Stimulated activated naive B cell treated with anti-CD40 and anti-IgM and Interleukin-4, amounts not matched to agents 10 μg/mL and 1 μg/mL and 100 μg/mL, for 72 hours (primary cell): ENCODE measurements around the gene TM9SF1.
A peak's percentile ranks its signal among the peaks of the same experiment; 100 is the strongest.
"Not testable (repeated sequence)": the region's sequence is repeated elsewhere in the genome, so short reads cannot be mapped to it uniquely, and the experiment has no call there.

Experiments
- ATAC-seq, 2 donors: fragments of 150-1000 bp; cut with Tn5 transposase; replicated peaks; 2 replicates each; pipeline ENCODE4 v1.10.0; 2021; ENCODE audit warnings: moderate library complexity in 1 of 2
- DNase-seq: peaks from one replicate; pipeline ENCODE4 v3.0.0; 2021
- H3K27ac Mint-ChIP-seq: one replicate; pipeline ENCODE4 v1.8.0; 2022; ENCODE audit warnings: mild to moderate bottlenecking, mixed read lengths
- H3K27me3 Mint-ChIP-seq, 2 donors: one replicate each; pipeline ENCODE4 v1.8.0; 2022; ENCODE audit warnings: mixed read lengths in 2 of 2
- H3K36me3 Mint-ChIP-seq, 2 donors: one replicate each; pipeline ENCODE4 v1.8.0; 2022; ENCODE audit warnings: mixed read lengths in 2 of 2, mild to moderate bottlenecking in 1 of 2
- H3K4me1 Mint-ChIP-seq, 2 donors: one replicate each; pipeline ENCODE4 v1.8.0; 2022; ENCODE audit warnings: mixed read lengths in 2 of 2, mild to moderate bottlenecking in 1 of 2
- H3K4me3 Mint-ChIP-seq, 2 donors: one replicate each; pipeline ENCODE4 v1.8.0; 2022; ENCODE audit warnings: mild to moderate bottlenecking in 2 of 2, mixed read lengths in 2 of 2, moderate library complexity in 1 of 2
- H3K9me3 Mint-ChIP-seq, 2 donors: one replicate each; pipeline ENCODE4 v1.8.0; 2022; ENCODE audit warnings: mixed read lengths in 2 of 2, mild to moderate bottlenecking in 1 of 2

The TM9SF1 gene

DNA sequence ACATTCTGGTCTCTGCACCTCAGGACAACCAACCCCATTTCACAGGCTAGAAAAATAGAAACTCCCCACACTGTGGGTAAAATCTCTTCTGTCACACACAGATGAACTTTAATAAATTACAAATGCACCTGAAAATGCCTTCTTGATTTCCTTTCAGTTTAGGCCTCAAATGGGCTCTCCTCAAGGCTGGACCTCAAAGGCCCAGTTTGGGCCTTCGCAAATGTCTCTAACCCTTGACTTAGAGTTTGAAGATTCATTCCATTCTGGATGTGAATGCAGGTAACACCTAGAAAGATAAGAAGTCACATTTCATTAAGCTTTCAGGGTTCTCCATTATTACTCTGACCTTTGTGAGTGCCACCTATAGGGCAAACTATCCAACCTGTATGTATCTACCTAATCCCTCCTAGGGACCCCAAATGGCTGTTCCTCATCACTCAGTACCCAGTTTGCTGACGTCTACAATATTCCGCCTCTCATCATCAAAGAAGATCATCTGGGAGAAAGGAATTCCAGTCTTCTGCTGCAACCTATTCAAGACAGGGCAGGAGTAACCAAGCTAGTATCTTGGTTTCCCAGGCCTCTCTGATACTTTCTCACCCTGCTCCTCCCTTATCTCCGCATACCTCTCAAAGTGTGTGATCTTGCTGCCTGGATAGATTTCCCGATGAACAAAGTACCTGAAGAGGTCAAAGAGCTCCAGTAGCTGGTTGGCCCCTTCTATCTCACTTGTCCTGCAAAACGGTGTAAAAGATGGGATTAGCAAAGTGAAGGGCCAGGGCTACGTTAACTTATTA is 18.8 kb upstream of the TM9SF1 start:
- Mint-ChIP-seq H3K27ac (peak overlapping the region; percentile 98), H3K27me3 (no peaks in the 10 kb centered on the region), H3K4me3 (peak overlapping the region; percentile 91 to 92), H3K4me1 (peaks cover 37 to 72% of the 10 kb centered on the region in 2 donors), H3K36me3 (peaks cover 29 to 45% of the 10 kb centered on the region in 2 donors), H3K9me3 (no peaks in the 10 kb centered on the region)
- no peak for DNase-seq
- no peak for ATAC-seq

DNA sequence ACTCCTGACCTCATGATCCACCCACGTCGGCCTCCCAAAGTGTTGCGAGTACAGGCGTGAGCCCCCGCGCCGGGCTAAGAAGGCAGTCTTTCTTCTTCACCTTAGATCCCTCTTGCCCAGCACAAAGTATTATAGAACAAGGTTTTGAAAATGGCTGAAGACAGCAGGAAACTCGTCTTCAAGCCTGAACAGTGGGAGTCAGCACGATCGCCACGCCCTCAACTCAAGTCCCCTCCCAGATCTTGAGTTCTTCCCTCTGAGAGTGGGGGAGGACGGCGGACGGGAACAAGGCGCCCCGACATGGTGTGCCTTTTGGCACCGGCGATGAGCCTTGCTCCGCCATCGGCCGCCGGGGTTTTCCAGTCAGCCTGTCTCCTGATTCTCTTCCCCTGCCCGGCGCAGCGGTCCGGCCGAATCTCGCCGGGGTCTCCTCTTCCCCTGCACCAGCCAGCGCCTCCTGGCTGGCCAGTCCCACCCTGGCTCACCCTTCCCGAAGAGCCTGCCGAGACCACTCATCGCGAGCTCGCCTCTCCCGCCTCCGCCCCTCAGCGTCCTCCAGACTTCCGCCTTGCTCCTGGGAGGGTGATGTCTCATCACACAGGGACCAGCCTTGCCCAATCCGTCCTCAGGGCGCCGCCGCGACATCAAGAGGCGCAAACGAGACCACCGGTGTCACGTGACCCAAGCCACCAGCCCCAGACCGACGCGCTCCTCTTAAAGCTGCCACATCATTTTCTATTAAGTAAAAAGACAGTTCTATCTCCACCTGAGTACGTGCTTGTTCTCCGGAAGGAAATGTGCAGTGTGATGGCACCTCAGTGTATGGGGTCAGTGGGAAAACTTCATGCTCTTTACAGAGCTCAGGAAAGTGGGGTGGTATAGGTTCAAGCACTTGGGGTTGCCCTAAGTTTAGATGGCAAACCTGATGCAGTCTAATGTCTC is 18.0 kb upstream of the TM9SF1 start, which contains the start of gene CHMP4A:
TSS of gene CHMP4A (minus strand) at position 565 of the 942 bp plus-strand sequence. CDS start at position 516, 49 bp downstream.
- Mint-ChIP-seq H3K4me3 (peak within 1 kb of the TSS; percentile 91 to 92), H3K27ac (peak within 1 kb of the TSS; percentile 98), H3K27me3 (no peaks in the 10 kb centered on the region), H3K4me1 (peaks cover 37 to 76% of the 10 kb centered on the region in 2 donors), H3K9me3 (no peaks in the 10 kb centered on the region), H3K36me3 (peaks cover 33 to 48% of the 10 kb centered on the region in 2 donors)
- ATAC-seq (peak; percentile 83 to 85), DNase-seq (peak; percentile 96)

DNA sequence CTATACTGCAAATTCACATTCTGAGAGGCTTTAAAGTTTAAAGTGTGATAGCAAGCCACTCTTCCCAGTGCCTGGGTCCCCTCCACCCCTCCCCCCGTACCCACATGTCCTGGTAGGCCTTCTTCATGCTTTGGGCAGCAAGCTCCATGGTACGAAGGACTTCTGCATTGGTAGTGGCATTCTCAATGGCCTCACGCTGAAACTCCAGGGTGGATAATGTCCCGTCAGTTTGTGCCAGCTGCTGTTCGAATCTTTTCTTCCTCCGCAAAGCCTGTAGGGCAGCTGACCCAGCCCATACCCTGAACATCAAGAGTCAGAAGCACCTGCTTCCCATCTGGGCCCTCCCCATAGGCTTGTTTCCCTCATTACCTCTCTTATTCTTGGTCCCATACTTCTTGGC is 16.1 kb upstream of the TM9SF1 start:
- H3K4me3 Mint-ChIP-seq = peak overlapping the region; percentile 91 to 92
- H3K36me3 Mint-ChIP-seq = peaks cover 44 to 56% of the 10 kb centered on the region in 2 donors
- H3K4me1 Mint-ChIP-seq = peaks cover 46 to 89% of the 10 kb centered on the region in 2 donors

DNA sequence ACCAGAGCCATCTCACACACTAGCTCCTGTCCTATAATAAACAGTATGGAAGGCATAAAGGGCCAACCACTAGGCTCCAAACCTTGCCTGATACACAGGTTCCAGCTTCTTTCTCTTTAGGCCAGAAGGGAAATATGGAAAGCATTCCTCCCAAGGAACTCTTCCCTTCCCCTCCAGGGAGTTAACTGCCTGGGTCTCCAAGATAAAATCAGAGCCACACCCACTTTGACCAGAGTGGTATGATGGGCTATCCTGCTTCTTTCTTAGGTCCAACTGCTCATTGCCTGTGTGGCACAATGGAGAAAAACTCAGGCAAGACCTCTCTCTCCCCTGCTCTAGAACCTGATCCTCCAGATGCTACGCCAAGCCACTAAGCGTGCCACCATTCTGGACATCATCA is 12.4 kb upstream of the TM9SF1 start:
- Mint-ChIP-seq H3K4me1 (peaks cover 35 to 74% of the 10 kb centered on the region in 2 donors), H3K27me3 (no peaks in the 10 kb centered on the region), H3K27ac (peak overlapping the region; percentile 88), H3K36me3 (peaks cover 61 to 74% of the 10 kb centered on the region in 2 donors), H3K4me3 (no peak overlapping the region), H3K9me3 (peaks cover 5% of the 10 kb centered on the region in 2 donors)
- no peak for DNase-seq
- ATAC-seq = no peak

More for the DNA sequence above, 16.1 kb upstream of the TM9SF1 start:
- Mint-ChIP-seq H3K27me3 (no peaks in the 10 kb centered on the region), H3K9me3 (no peaks in the 10 kb centered on the region), H3K27ac (peak overlapping the region; percentile 83)
- ATAC-seq (no peak), DNase-seq (no peak)

DNA sequence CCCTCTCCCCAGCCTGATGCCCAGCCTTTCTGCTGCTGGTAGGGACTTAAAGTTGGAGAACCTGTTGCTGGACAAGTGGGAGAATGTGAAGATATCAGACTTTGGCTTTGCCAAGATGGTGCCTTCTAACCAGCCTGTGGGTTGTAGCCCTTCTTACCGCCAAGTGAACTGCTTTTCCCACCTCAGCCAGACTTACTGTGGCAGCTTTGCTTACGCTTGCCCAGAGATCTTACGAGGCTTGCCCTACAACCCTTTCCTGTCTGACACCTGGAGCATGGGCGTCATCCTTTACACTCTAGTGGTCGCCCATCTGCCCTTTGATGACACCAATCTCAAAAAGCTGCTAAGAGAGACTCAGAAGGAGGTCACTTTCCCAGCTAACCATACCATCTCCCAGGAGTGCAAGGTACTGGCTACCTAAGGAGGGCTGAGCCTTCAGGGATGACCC is 11.9 kb upstream of the TM9SF1 start:
- Mint-ChIP-seq H3K9me3 (peaks cover 6 to 7% of the 10 kb centered on the region in 2 donors), H3K36me3 (peaks cover 64 to 78% of the 10 kb centered on the region in 2 donors), H3K27me3 (no peaks in the 10 kb centered on the region), H3K27ac (peak overlapping the region; percentile 88), H3K4me3 (peak overlapping the region; percentile 3 to 9), H3K4me1 (peaks cover 35 to 70% of the 10 kb centered on the region in 2 donors)
- DNase-seq (no peak), ATAC-seq (peak; percentile 83)

DNA sequence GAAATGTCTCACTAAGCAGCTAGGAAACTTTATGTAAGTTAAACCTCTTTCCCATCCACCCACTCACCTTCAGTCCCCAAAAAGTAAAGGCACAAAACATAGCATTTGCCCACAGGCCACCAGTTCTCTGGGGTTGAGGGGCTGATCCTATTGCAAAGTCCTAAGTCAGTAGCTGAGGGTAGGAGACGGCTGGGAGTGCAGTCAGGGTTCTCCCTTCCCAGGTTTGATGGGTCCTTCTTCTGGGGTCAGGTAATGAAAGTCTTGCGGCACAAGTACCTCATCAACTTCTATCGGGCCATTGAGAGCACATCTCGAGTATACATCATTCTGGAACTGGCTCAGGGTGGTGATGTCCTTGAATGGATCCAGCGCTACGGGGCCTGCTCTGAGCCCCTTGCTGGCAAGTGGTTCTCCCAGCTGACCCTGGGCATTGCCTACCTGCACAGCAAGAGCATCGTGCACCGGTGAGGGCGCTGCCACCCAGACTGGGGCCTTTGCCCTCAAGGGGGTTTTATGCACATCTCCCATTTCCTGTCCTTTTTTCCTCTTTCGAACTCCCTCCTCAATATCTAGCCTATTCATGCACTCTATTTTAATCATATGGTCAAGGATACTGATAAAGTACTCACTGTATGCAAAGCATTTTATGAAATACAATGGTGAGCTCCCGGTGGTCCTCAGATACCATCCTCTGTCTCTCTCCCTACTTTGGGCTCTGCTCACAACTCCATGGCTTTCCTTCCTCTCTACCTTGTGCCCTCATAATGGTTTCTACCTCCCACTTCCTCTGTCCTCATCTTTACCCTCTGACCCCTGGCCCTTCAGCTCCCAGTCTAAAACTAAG is 11.2 kb upstream of the TM9SF1 start:
- H3K4me1 Mint-ChIP-seq = peaks cover 35 to 64% of the 10 kb centered on the region in 2 donors
- peak overlapping the region; percentile 3 to 9 for H3K4me3 Mint-ChIP-seq
- DNase-seq (no peak), ATAC-seq (peak in 1 of 2 donors; percentile 4)
- peaks cover 6 to 7% of the 10 kb centered on the region in 2 donors for H3K9me3 Mint-ChIP-seq
- no peaks in the 10 kb centered on the region for H3K27me3 Mint-ChIP-seq
- H3K27ac Mint-ChIP-seq = peak overlapping the region; percentile 88
- H3K36me3 Mint-ChIP-seq = peaks cover 68 to 81% of the 10 kb centered on the region in 2 donors

DNA sequence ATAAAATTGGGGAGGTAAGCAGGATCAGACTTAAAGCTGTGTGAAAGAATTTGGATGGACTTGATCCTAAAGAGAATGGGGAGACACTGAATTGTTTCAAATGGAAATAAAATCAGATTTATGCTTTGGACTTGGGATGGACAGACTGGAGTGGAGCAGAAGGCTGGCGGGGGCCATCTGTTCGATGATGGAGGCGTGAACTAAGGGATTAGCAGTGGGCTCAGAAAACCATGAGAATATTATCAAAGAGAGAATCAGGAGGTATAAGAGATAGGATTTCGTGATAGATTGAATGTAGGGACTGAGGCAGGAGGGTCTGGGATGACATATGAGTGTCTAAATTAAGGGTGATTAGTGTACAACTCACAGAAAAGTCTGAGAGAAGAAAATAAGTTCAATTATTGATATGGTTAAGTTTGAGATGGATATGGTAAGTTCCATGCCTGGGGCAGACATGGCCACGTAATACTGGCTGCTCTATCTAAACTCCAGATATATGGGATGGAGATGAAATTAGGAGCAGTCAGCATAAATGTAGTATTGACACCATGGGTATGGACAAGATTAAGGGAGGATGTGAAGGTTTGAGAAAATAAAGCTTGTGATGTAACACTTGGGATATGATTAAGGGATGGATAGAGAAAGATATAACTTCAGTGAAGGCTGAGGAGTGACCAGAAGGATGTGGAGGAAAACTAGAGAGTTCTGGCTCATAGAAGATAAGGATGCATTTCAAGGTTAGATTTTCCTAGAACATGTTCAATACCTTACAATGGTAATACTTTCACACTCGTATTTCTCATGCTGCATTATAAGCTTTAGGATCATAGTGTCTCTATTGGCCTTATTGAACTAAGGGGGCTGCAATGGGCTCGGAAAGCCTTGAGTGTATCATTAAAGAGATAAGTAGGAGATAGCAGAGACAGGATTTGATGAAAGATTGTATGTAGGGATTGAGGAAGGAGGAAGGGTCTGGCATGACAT is 9.2 kb upstream of the TM9SF1 start:
- no peak for ATAC-seq
- peaks cover 28 to 57% of the 10 kb centered on the region in 2 donors for H3K4me1 Mint-ChIP-seq
- no peaks in the 10 kb centered on the region for H3K27me3 Mint-ChIP-seq
- peaks cover 68 to 79% of the 10 kb centered on the region in 2 donors for H3K36me3 Mint-ChIP-seq
- H3K9me3 Mint-ChIP-seq = peaks cover 6 to 7% of the 10 kb centered on the region in 2 donors
- DNase-seq = no peak
- H3K27ac Mint-ChIP-seq = no peak overlapping the region
- no peak overlapping the region for H3K4me3 Mint-ChIP-seq

DNA sequence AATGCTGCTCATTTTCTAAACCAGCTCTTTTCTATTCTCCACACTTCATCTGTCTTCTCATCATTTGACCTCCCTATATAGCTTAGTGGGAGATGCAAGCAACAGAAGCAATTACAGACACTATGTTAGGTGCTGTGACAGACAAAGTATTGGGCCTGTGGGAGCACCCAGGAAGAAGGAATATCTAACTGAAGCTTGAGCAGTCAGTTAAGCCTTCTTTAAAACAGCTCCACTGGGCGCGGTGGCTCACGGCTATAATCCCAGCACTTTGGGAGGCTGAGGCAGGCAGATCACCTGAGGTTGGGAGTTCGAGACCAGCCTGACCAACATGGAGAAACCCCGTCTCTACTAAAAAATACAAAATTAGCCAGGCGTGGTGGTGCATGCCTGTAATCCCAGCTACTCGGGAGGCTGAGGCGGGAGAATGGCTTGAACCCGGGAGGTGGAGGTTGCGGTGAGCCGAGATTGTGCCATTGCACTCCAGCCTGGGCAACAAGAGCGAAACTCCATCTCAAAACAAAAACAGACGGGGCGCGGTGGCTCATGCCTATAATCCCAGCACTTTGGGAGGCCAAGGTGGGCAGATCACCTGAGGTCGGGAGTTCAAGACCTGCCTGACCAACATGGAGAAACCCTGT is 8.1 kb upstream of the TM9SF1 start:
- H3K27ac Mint-ChIP-seq, H3K27me3 Mint-ChIP-seq: not testable (repeated sequence)
- peaks cover 36 to 61% of the 10 kb centered on the region in 2 donors for H3K4me1 Mint-ChIP-seq

DNA sequence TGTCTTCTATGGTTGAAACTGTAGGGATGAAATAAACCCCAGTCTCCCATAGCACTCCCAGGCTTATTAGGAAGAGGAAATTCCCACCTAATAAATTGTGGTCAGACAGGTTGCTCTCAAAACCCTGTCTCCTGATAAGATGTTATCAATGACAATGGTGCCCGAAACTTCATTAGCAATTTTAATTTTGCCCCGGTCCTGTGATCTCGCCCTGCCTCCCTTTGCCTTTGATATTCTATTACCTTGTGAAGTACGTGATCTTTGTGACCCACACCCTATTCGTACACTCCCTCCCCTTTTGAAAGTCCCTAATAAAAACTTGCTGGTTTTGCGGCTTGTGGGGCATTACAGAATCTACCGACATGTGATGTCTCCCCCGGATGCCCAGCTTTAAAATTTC is 7.3 kb upstream of the TM9SF1 start:
- peaks cover 71 to 79% of the 10 kb centered on the region in 2 donors for H3K36me3 Mint-ChIP-seq
- not testable (repeated sequence) for H3K4me3 Mint-ChIP-seq, H3K27ac Mint-ChIP-seq, ATAC-seq, H3K9me3 Mint-ChIP-seq, H3K27me3 Mint-ChIP-seq, DNase-seq
- H3K4me1 Mint-ChIP-seq = peaks cover 31 to 61% of the 10 kb centered on the region in 2 donors

More for the DNA sequence above, 8.1 kb upstream of the TM9SF1 start:
- DNase-seq, ATAC-seq, H3K9me3 Mint-ChIP-seq, H3K4me3 Mint-ChIP-seq: not testable (repeated sequence)
- H3K36me3 Mint-ChIP-seq = peaks cover 76 to 85% of the 10 kb centered on the region in 2 donors

DNA sequence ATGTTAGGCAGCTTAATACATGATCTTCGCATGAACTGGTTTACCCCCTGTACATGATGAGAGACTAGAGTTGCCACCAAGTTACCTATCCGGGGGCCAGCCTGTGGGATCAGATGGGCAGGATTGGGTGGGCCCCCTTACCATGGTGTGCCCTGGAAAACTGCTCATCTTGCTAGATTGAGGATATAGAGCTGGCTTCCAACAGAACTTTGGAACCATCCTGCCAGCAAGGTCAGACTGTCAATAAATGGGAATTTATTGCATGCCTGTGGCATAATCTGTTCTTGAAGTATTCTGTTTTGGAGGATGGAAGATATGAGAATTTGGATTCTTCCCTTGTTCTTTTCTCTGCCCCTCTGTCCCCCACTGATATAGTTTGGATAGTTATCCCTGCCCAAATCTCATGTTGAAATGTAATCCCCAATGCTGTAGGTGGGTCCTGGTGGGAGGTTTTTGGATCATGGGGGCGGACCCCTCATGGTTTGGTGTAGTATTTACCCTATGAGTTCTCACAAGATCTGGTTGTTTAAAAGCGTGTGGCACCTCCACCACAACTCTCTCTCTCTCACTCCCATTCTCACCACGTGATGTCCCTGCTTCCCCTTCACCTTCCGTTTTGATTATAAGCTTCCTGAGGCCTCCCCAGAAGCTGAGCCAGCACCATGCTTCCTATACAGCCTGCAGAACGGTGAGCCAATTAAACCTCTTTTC is 3.7 kb upstream of the TM9SF1 start:
- no peak for ATAC-seq
- Mint-ChIP-seq H3K4me1 (peaks cover 31 to 59% of the 10 kb centered on the region in 2 donors), H3K9me3 (peaks cover 6 to 10% of the 10 kb centered on the region in 2 donors), H3K27ac (peak overlapping the region; percentile 71), H3K4me3 (peak overlapping the region in 1 of 2 donors; percentile 56), H3K27me3 (no peaks in the 10 kb centered on the region), H3K36me3 (peaks cover 46 to 66% of the 10 kb centered on the region in 2 donors)
- DNase-seq = no peak

DNA sequence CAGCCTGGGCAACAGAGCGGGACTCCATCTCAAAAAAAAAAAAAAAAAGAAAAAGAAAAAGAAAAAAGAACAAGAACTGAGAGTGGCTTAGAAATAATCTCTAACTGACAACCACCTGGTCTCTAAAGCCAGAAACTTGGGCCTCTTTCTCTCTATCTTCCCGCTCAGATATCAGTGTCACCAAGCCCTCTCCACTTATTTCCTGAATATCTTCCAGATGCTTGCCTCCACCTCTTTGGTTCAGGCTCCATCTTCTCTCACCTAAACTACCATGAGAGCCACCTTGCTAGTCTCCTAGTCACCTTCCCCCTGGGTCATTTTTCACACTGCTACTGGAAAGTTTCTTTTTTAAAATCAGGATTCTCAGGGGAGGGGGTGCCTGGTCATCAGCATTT is 1.8 kb upstream of the TM9SF1 start:
- Mint-ChIP-seq H3K36me3 (peaks cover 40 to 60% of the 10 kb centered on the region in 2 donors), H3K27ac (peak overlapping the region; percentile 98), H3K9me3 (peaks cover 0 to 3% of the 10 kb centered on the region in 2 donors), H3K4me1 (peaks cover 37 to 70% of the 10 kb centered on the region in 2 donors), H3K27me3 (no peaks in the 10 kb centered on the region), H3K4me3 (peak overlapping the region; percentile 92 to 95)
- ATAC-seq = no peak
- no peak for DNase-seq
